ENCODE measurements around the gene DAPK3.
"Not testable (repeated sequence)": the region's sequence is repeated elsewhere in the genome, so short reads cannot be mapped to it uniquely, and the experiment has no call there.

The DAPK3 gene

DNA sequence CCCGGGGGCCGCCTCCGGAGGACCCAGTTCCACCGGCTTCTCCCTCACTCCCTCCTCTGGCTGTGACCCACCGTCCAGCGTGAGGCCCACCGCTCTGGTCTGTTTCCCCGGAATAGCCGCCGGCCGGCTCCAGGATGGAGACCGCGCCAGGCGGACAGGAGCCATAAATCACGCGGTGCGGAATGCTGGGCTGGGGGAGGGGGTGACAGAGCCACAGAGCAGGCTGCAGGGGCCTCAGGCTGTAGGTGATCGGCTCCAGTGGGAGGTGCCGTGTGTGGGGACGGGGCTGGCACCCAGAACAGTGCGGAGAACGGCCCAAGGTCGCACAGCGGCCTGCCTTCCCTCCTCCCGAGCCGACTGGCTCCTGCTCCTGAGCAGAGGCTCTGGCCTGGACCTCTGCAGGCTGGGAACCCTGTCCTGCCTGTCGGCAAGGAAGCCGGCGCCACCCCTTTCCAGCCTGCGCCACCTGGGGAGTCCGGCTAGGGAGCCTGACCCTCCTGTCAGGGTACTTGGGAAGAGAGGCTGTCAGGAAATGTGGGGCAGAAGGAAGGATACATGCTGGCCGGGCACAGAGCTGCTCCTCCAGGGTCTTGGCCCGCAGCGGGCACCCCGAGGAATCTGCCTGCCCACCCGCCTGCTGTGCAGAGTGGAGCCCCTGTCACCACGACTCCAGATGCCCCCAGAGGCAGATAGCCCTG lies 45.0 kb upstream of the DAPK3 start:
- H3K4me3 ChIP-seq (ENCODE audit: control insufficient read depth, low read depth, low read length), result no peak overlapping the region
- DNase-seq (ENCODE audit: low read depth), result no peak
- TF ChIP-seq, protein P1, sequence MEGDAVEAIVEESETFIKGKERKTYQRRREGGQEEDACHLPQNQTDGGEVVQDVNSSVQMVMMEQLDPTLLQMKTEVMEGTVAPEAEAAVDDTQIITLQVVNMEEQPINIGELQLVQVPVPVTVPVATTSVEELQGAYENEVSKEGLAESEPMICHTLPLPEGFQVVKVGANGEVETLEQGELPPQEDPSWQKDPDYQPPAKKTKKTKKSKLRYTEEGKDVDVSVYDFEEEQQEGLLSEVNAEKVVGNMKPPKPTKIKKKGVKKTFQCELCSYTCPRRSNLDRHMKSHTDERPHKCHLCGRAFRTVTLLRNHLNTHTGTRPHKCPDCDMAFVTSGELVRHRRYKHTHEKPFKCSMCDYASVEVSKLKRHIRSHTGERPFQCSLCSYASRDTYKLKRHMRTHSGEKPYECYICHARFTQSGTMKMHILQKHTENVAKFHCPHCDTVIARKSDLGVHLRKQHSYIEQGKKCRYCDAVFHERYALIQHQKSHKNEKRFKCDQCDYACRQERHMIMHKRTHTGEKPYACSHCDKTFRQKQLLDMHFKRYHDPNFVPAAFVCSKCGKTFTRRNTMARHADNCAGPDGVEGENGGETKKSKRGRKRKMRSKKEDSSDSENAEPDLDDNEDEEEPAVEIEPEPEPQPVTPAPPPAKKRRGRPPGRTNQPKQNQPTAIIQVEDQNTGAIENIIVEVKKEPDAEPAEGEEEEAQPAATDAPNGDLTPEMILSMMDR (IDR thresholded peaks at IDR 0.05; ENCODE audit: control insufficient read depth, insufficient read depth, low read depth, low read length, missing control alignments), result no peak

DNA sequence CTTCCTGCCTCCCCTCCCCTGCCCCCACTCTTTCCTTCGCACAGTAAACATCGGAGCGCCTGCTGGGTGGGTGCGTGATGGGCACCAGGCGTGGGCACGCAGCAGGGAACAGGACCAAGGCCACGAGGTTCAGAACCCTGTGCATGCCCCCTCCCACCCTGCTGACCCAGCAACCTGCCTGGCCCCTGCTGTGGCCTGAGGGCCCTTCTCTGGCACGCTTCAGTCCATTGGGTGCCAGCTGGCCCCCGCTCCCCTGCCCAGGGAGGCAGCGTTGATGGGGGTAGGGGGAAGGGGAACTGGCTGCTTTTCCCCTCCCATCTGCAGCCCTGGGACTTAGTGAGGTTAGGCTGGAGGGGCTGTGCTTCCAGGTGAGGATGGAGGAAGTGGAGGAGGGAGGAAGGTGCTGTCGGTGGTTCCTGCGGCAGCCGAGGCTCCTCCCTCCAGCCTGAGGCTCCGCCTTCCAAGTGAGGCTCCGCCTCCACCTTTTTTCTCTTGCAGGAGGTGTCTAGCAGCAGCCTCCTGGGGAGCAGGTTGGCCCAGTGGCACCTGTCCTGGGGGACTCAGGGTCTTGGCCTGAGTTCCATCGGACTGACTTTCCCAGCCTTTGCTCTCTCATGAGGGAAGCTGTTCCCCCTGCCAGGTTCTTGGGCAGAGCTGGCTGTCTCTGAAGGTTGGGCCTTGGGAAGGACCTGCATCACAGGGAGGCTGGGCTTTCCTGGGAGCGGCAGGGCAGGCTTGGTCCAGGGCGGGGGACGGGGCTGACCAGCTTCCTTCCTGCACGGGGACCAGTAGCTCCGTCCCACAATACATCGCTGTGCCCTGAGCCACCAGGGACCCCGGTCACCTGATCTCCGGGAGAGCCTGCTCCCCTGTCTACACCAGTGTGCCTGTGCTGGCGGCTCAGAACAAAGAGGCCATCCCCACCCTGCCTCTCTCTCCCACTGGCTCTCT lies 43.9 kb upstream of the DAPK3 start:
- DNase-seq (ENCODE audit: low read depth), result no peak
- H3K4me3 ChIP-seq (ENCODE audit: control insufficient read depth, low read depth, low read length), result no peak overlapping the region
- TF ChIP-seq, protein P1 (IDR thresholded peaks at IDR 0.05; ENCODE audit: control insufficient read depth, insufficient read depth, low read depth, low read length, missing control alignments), result no peak

DNA sequence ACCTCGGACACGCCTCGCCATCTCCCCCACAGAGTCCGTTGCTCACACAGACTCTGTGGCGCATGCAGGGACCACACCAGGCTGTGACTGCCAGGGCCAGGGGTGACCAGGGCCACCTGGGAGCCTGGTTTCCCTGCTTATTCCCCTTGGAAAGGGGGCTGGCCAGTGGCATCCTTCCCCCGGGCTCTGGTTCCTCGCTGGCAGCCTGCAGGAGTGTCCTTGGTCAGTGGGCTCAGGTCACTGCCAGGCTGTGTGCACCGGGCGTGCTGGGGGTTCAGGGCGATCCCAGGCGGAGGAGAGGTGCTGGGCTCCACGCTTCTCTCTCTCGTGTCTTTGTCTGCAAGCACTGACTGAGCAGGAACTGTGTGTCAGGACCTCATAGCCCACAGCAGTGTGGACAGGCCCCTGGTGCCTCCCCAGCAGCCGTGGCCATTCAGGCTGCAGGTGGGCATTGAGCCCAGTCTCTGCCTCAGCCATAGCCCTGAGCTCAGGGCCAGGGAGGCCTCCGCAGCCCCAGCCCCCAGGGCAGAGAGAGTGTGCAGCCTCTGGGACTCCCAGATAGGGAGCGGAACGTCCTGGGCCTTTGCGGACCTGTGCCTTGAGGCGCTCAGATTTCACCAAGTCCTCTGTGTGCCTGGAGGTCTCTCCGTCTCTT lies 43.1 kb upstream of the DAPK3 start:
- no peak for DNase-seq (ENCODE audit: low read depth)
- TF ChIP-seq, protein P1 (IDR thresholded peaks at IDR 0.05; ENCODE audit: control insufficient read depth, insufficient read depth, low read depth, low read length, missing control alignments), result no peak
- H3K4me3 ChIP-seq (ENCODE audit: control insufficient read depth, low read depth, low read length), result no peak overlapping the region

DNA sequence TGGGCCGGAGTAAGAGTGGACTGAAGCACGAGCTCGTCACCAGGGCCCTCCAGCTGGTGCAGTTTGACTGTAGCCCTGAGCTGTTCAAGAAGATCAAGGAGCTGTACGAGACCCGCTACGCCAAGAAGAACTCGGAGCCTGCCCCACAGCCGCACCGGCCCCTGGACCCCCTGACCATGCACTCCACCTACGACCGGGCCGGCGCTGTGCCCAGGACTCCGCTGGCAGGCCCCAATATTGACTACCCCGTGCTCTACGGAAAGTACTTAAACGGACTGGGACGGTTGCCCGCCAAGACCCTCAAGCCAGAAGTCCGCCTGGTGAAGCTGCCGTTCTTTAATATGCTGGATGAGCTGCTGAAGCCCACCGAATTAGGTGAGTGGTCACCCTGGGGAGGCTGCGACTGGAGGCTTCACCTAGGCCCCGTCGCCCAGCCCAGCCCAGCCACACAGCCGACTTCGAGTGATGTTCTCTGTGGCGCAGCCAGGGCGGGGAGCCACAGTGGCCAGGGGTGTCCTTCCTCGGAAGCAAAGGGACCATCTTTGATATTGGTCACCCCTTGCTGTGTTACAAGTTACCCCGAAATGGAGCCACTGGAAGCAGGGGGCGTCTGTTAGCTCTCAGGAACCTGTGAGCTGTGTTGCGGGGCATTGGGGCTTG lies 42.2 kb upstream of the DAPK3 start:
- no peak overlapping the region for H3K4me3 ChIP-seq (ENCODE audit: control insufficient read depth, low read depth, low read length)
- TF ChIP-seq, protein P1 (IDR thresholded peaks at IDR 0.05; ENCODE audit: control insufficient read depth, insufficient read depth, low read depth, low read length, missing control alignments), result no peak
- DNase-seq (ENCODE audit: low read depth), result no peak

DNA sequence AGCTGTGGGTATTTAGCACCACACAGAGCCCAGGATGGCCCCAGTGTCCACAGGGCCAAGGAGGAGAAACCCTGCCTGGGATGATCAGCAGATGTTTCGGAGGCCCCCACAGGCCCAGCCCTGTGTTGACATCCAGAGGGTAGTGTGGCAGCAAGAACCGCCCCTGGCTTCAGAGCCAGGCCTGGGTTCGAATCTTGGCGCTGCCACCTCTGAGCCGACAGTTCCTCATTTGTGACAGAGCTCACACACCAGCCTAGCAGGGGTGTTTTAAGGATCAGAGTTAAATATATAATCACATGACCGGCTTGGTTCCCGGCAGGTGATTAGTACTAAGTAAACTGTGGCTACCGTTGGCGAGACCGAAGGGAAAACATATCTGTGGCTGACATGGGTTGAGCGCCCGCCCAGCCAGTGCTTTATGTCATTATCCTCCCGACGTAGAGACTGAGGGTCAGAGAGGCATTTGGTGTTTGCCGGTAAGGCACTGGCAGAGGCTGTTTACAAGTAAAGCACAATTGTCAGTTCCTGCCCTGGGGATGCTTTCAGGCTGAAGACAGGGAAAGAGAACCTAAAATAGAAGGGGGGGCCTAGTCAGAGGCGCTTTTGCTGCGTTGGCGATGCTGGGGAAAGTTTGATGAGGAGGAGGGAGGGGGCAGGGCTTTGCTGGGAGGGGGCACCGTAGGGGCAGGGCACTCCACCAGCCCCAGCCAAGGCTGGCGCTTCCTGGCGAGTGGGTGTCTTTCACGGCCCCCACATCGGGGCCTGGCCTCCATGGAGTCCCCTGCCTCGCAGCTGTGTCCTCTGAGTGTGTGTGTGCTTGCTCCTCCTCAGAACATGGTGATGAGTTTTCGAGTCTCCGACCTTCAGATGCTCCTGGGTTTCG lies 41.4 kb upstream of the DAPK3 start:
- no peak overlapping the region for H3K4me3 ChIP-seq (ENCODE audit: control insufficient read depth, low read depth, low read length)
- DNase-seq (ENCODE audit: low read depth), result no peak
- TF ChIP-seq, protein P1 (IDR thresholded peaks at IDR 0.05; ENCODE audit: control insufficient read depth, insufficient read depth, low read depth, low read length, missing control alignments), result no peak

DNA sequence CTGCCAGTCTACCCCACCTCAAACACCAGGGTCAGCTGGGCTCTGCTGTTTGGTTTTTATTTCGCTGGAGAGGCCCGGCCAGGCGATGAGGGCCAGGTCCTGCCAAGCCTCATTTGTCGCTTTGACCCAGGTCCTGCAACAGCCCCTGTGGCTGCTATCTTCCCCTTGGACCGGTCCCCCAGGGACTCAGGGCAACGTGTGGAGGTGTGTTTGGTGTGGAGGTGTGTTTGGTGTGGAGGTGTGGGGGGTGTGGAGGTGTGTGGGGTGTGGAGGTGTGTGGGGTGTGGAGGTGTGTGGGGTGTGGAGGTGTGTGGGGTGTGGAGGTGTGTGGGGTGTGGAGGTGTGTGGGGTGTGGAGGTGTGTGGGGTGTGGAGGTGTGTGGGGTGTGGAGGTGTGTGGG lies 40.5 kb upstream of the DAPK3 start:
- DNase-seq (ENCODE audit: low read depth); H3K4me3 ChIP-seq (ENCODE audit: control insufficient read depth, low read depth, low read length): not testable (repeated sequence)

Measured in AG09309 (cell line).